K562 (cell line): ENCODE measurements around the gene PCP4L1.

Experiments
- KHSRP ChIP-seq: fragments of 450-650 bp; IDR thresholded peaks from 2 replicates; pipeline ENCODE4 v1.6.1; 2017
- MEF2A ChIP-seq: IDR thresholded peaks from 2 replicates; pipeline ENCODE4 v1.6.1; 2011; ENCODE audit warnings: low read depth, mild to moderate bottlenecking, low read length, moderate library complexity; ENCODE audit not compliant: control insufficient read depth
- POLR2G ChIP-seq: fragments of 200-400 bp; formaldehyde crosslinking; IDR thresholded peaks from 2 replicates; pipeline ENCODE4 v1.6.1; 2017; ENCODE audit warnings: low read depth, mild to moderate bottlenecking, antibody characterized with exemption, low read length, moderate library complexity
- SMARCA4 ChIP-seq: fragments of 450-650 bp; IDR thresholded peaks from 2 replicates; pipeline ENCODE4 v1.6.1; 2016
- ZBTB1 ChIP-seq: sonication (generic); formaldehyde crosslinking; IDR thresholded peaks from 2 replicates; pipeline ENCODE4 v1.8.1; 2023; ENCODE audit warnings: missing genetic modification reagents, low read depth, mild to moderate bottlenecking, borderline replicate concordance

GRCh38 chr1:161228032-161228431 is 30.5 kb upstream of the PCP4L1 start:
- no peak for TF ChIP-seq SMARCA4
- no peak for TF ChIP-seq ZBTB1
- TF ChIP-seq KHSRP: no peak
- no peak for TF ChIP-seq MEF2A
- no peak for TF ChIP-seq POLR2G
